Mesodermal cell (in vitro differentiated cells): ENCODE data around the gene SLC8A1.

Experiments used
- H3K27ac ChIP-seq: 2 replicates; pipeline ENCODE4 v1.7.0; 2013; ENCODE audit warnings: mild to moderate bottlenecking, low read depth, low read length, moderate library complexity; ENCODE audit not compliant: severe bottlenecking
- H3K36me3 ChIP-seq: 2 replicates; pipeline ENCODE4 v1.7.1; 2013; ENCODE audit warnings: mild to moderate bottlenecking, low read length, moderate library complexity; ENCODE audit not compliant: control insufficient read depth, insufficient read depth
- H3K4me1 ChIP-seq: one replicate; pipeline ENCODE4 v1.7.1; 2013; ENCODE audit warnings: mild to moderate bottlenecking, low read length; ENCODE audit not compliant: insufficient read depth, control insufficient read depth, poor library complexity, severe bottlenecking
- H3K4me3 ChIP-seq: 2 replicates; pipeline ENCODE4 v1.7.0; 2013; ENCODE audit warnings: low read length, control low read depth, mild to moderate bottlenecking; ENCODE audit not compliant: insufficient read depth, poor library complexity, severe bottlenecking; ENCODE audit errors: extremely low read depth
- H3K9me3 ChIP-seq: 2 replicates; pipeline ENCODE4 v1.7.1; 2013; ENCODE audit warnings: mild to moderate bottlenecking, low read length, moderate library complexity; ENCODE audit not compliant: control insufficient read depth
- whole genome bisulfite sequencing, 2 experiments: methylation state at CpG; one replicate each; pipeline ENCODE4 v1.1.5; 2013; ENCODE audit warnings: missing lambda C conversion rate in 2 of 2; ENCODE audit not compliant: insufficient coverage in 2 of 2; 5-methylcytosine and 5-hydroxymethylcytosine counted together

SLC8A1 gene

GRCh38 chr2:40440835-40441234 is 11.1 kb downstream of the SLC8A1 start:
- H3K27ac ChIP-seq = no peak overlapping the region
- peaks cover 8% of the 10 kb centered on the region for H3K4me1 ChIP-seq
- no peaks in the 10 kb centered on the region for H3K36me3 ChIP-seq
- H3K4me3 ChIP-seq = no peak overlapping the region
- no CpG with 5 or more reads among the region's 1 CpG for WGBS, 2 experiments
- no peaks in the 10 kb centered on the region for H3K9me3 ChIP-seq

DNA sequence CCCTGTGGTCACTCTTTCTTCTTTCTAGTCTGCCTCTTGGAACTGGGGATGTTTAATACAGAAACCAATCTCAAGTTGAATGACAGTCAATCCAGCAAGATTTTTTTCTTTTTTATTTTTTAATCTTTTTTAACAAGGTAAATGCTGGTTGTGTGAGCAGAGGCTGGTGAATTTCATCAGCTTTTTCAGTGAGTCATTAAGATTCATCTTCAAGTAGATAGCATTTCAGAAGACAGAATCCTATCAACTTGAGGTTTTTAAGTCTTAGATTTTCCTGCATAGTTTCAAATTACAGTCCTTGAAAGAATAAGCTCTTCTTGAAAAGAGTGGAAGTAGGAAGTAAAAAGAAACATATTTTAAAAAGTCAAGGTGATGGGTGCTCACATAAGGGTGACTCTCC is 12.4 kb downstream of the SLC8A1 start:
- no peaks in the 10 kb centered on the region for H3K9me3 ChIP-seq
- H3K36me3 ChIP-seq = no peaks in the 10 kb centered on the region
- peaks cover 19% of the 10 kb centered on the region for H3K4me1 ChIP-seq
- no peak overlapping the region for H3K27ac ChIP-seq
- H3K4me3 ChIP-seq = no peak overlapping the region

- Histone ChIP-seq H3K4me1 (peaks cover 36% of the 10 kb centered on the region), H3K9me3 (no peaks in the 10 kb centered on the region), H3K4me3 (no peak overlapping the region), H3K27ac (no peak overlapping the region), H3K36me3 (no peaks in the 10 kb centered on the region)
- 100% methylated on average over 1 of the region's 1 CpG for WGBS, 2 experiments
Observed at GRCh38 chr2:40436093-40436475, 15.8 kb downstream of the SLC8A1 start.

DNA sequence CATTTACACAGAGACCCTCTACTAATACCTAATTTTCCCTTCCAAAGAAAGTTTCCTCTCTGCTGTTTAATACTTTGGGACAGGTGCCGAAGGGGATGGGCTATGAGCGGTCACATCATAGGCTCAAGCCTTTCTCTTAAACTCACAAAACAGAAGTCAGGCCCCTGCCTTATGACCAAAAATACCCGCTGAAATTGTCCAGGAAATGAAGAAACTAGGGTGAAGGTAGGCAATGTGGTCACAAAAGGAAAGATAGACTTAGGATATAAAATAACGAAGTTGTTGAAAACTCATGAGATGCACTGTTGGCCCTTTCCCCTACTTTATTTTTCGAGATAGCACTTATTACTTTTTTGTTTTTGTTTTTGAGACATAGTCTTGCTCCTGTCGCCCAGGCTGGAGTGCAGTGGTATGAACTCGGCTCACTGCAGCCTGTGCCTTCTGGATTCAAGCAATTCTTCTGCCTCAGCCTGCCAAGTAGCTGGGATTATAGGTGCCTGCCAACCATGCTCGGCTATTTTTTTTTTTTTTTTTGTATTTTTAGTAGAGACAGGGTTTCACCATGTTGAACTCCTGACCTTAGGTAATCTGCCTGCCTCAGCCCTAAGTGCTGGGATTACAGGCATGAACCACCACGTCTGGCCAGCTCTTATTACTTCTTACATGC is 16.3 kb downstream of the SLC8A1 start:
- 84 to 95% methylated on average over 4 to 6 of the region's 9 CpGs for WGBS, 2 experiments
- Histone ChIP-seq H3K36me3 (no peaks in the 10 kb centered on the region), H3K27ac (peak overlapping the region; percentile 97)

GRCh38 chr2:40434731-40435271 is 17.1 kb downstream of the SLC8A1 start:
- 53 to 65% methylated on average over 2 to 3 of the region's 3 CpGs for WGBS, 2 experiments
- H3K9me3 ChIP-seq = no peaks in the 10 kb centered on the region
- H3K36me3 ChIP-seq = no peaks in the 10 kb centered on the region
- H3K27ac ChIP-seq = peak overlapping the region; percentile 97
- H3K4me1 ChIP-seq = peaks cover 34% of the 10 kb centered on the region
- no peak overlapping the region for H3K4me3 ChIP-seq

More for the DNA sequence above, 16.3 kb downstream of the SLC8A1 start:
- peaks cover 34% of the 10 kb centered on the region for H3K4me1 ChIP-seq
- no peak overlapping the region for H3K4me3 ChIP-seq
- no peaks in the 10 kb centered on the region for H3K9me3 ChIP-seq

DNA sequence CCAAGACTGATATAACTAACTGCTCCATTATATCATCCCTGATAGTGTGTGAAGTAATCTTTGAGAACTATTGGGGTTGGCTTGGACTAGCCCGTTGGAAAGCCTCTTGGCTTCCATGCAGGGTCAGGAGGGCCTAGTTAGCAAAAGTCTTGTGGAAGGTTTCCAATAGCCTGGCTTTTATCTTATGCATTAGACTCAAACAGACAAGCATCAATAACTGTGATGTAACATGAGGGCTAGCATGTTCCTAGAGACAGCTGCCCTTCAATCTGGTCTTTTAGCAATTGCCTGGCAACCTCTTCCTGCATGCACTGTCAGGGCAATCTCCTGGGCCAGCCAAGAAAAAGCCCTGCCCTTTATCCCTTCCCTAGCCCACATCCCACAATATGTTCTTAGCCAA is 18.2 kb downstream of the SLC8A1 start:
- no CpG with 5 or more reads among the region's 1 CpG for WGBS, 2 experiments
- H3K36me3 ChIP-seq = no peaks in the 10 kb centered on the region
- H3K4me1 ChIP-seq = peaks cover 34% of the 10 kb centered on the region
- H3K4me3 ChIP-seq = no peak overlapping the region
- H3K9me3 ChIP-seq = no peaks in the 10 kb centered on the region
- peak overlapping the region; percentile 97 for H3K27ac ChIP-seq

GRCh38 chr2:40432921-40433483 is 18.9 kb downstream of the SLC8A1 start:
- Histone ChIP-seq H3K36me3 (no peaks in the 10 kb centered on the region), H3K4me3 (no peak overlapping the region), H3K4me1 (peaks cover 34% of the 10 kb centered on the region), H3K27ac (no peak overlapping the region), H3K9me3 (no peaks in the 10 kb centered on the region)
- WGBS, 2 experiments = 85 to 90% methylated on average over 3 of the region's 3 CpGs

GRCh38 chr2:40431600-40431955 is 20.3 kb downstream of the SLC8A1 start:
- peak overlapping the region; percentile 13 for H3K27ac ChIP-seq

GRCh38 chr2:40430776-40431599 is 20.9 kb downstream of the SLC8A1 start:
- Histone ChIP-seq H3K4me3 (no peak overlapping the region), H3K9me3 (no peaks in the 10 kb centered on the region), H3K36me3 (no peaks in the 10 kb centered on the region), H3K4me1 (peaks cover 30% of the 10 kb centered on the region), H3K27ac (peak overlapping the region; percentile 13)
- WGBS, 2 experiments = 85 to 91% methylated on average over 4 to 6 of the region's 7 CpGs

More at GRCh38 chr2:40431600-40431955, 20.3 kb downstream of the SLC8A1 start:
- H3K4me3 ChIP-seq = no peak overlapping the region
- 90 to 94% methylated on average over 2 to 3 of the region's 3 CpGs for WGBS, 2 experiments
- no peaks in the 10 kb centered on the region for H3K9me3 ChIP-seq
- no peaks in the 10 kb centered on the region for H3K36me3 ChIP-seq
- H3K4me1 ChIP-seq = peaks cover 34% of the 10 kb centered on the region

DNA sequence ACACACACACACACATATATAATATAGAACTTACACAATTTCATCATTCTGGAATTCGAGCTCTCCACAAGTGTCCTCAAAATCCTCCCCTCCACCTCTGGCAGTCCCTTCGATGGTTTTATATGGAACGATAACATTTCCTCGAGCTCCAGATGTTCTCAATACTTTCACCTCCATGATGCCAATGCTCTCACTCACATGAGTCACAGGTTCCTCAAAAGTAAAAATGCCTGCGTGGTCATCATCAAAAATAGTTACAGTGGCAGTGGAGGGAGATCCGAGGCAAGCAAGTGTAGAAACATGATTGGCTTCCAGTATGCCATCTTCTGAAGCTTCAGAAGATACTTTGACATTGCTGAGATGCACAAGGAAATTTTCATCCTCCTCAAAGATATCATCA is 23.5 kb downstream of the SLC8A1 start:
- H3K36me3 ChIP-seq = no peaks in the 10 kb centered on the region
- WGBS, 2 experiments = 86 to 90% methylated on average over 2 to 6 of the region's 6 CpGs
- no peaks in the 10 kb centered on the region for H3K9me3 ChIP-seq
- H3K4me3 ChIP-seq = no peak overlapping the region
- H3K4me1 ChIP-seq = peaks cover 6% of the 10 kb centered on the region
- no peak overlapping the region for H3K27ac ChIP-seq
